Measurements from ENCODE around the gene NUDT1.

DNA sequence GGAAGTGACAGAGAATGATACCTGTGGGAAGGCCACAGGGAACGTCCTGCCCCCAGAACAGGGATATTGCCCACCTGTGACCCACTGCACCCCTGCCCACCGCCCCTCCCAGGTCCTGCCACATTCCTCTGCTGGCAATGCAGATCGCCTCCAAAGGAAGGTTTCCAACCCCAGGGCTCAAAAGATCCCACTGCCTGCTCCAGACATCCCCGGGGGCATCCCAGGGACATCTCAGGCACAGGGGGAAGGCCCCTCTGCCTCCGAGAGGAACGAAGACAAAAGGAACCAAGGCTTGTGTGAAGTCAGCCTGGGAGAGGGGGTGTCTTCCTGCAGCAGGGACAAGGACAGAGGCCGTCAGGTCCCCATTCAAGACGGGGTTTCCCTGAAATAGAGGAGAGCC lies 28.5 kb downstream of the NUDT1 start:
- no peak for TF ChIP-seq POLR2AphosphoS5 (IDR thresholded peaks at IDR 0.05; ENCODE audit: low read depth, low read length)
- TF ChIP-seq, protein P1, sequence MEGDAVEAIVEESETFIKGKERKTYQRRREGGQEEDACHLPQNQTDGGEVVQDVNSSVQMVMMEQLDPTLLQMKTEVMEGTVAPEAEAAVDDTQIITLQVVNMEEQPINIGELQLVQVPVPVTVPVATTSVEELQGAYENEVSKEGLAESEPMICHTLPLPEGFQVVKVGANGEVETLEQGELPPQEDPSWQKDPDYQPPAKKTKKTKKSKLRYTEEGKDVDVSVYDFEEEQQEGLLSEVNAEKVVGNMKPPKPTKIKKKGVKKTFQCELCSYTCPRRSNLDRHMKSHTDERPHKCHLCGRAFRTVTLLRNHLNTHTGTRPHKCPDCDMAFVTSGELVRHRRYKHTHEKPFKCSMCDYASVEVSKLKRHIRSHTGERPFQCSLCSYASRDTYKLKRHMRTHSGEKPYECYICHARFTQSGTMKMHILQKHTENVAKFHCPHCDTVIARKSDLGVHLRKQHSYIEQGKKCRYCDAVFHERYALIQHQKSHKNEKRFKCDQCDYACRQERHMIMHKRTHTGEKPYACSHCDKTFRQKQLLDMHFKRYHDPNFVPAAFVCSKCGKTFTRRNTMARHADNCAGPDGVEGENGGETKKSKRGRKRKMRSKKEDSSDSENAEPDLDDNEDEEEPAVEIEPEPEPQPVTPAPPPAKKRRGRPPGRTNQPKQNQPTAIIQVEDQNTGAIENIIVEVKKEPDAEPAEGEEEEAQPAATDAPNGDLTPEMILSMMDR (IDR thresholded peaks at IDR 0.05 in 2 of 3, conservative IDR thresholded peaks at IDR 0.05 in 1 of 3; ENCODE audit: borderline replicate concordance in 1 of 3, insufficient read depth in 1 of 3, low read depth in 2 of 3, low read length in 2 of 3): no peak
- TF ChIP-seq REST (IDR thresholded peaks at IDR 0.05; ENCODE audit: low read depth): no peak
- no peak for TF ChIP-seq JUND (IDR thresholded peaks at IDR 0.05)
- no peak for TF ChIP-seq POLR2A (IDR thresholded peaks at IDR 0.05; ENCODE audit: borderline replicate concordance, extremely low read depth, insufficient read depth, insufficient read length)
- TF ChIP-seq ZNF274 (IDR thresholded peaks at IDR 0.05; ENCODE audit: low read depth, low read length): no peak
- TF ChIP-seq RAD21 (IDR thresholded peaks at IDR 0.05; ENCODE audit: low read depth): no peak
- TF ChIP-seq YY1 (IDR thresholded peaks at IDR 0.05; ENCODE audit: extremely low read depth, insufficient replicate concordance, low read depth, low read length): no peak
- no peak for TF ChIP-seq CEBPB (IDR thresholded peaks at IDR 0.05; ENCODE audit: low read depth)
- TF ChIP-seq SIN3A (IDR thresholded peaks at IDR 0.05; ENCODE audit: low read depth): no peak
